DMS 273 (cell line): ENCODE measurements around the gene DTNBP1.
A peak's percentile ranks its signal among the peaks of the same experiment; 100 is the strongest.
"Not testable (repeated sequence)": the region's sequence is repeated elsewhere in the genome, so short reads cannot be mapped to it uniquely, and the experiment has no call there.

Experiments
- DNase-seq: peaks from one replicate; lab custom pipeline; 2025; ENCODE audit not compliant: unreplicated experiment; lab: John Stamatoyannopoulos, UW

Gene DTNBP1

GRCh38 chr6:15668918-15669317, 6.1 kb upstream of the DTNBP1 start:
- no peak for DNase-seq

GRCh38 chr6:15666896-15667295, 4.1 kb upstream of the DTNBP1 start:
- DNase-seq: not testable (repeated sequence)

GRCh38 chr6:15665237-15665636, 2.4 kb upstream of the DTNBP1 start:
- DNase-seq: no peak

GRCh38 chr6:15663130-15663871, 473 bp upstream of the DTNBP1 start:
- DNase-seq: no peak

GRCh38 chr6:15661853-15662325, 939 bp downstream of the DTNBP1 start:
- DNase-seq: peak; percentile 64

- DNase-seq: no peak
These were observed 3.6 kb downstream of the DTNBP1 start for GRCh38 chr6:15659181-15659580.

- no peak for DNase-seq
These were observed 4.6 kb downstream of the DTNBP1 start for GRCh38 chr6:15658181-15658744.

- DNase-seq: no peak
These were observed 5.5 kb downstream of the DTNBP1 start for GRCh38 chr6:15657290-15657689.

GRCh38 chr6:15656145-15656544, 6.7 kb downstream of the DTNBP1 start:
- DNase-seq: no peak

- no peak for DNase-seq
These were observed 8.6 kb downstream of the DTNBP1 start for GRCh38 chr6:15654250-15654649.

- DNase-seq: no peak
These were observed 9.2 kb downstream of the DTNBP1 start for GRCh38 chr6:15653581-15653980.

GRCh38 chr6:15650004-15650559, 12.7 kb downstream of the DTNBP1 start:
- DNase-seq: not testable (repeated sequence)

- DNase-seq: no peak
These were observed 17.9 kb downstream of the DTNBP1 start for GRCh38 chr6:15644904-15645303.

- DNase-seq: no peak
These were observed 19.3 kb downstream of the DTNBP1 start for GRCh38 chr6:15643542-15643941.

- DNase-seq: peak; percentile 7
These were observed 20.6 kb downstream of the DTNBP1 start for GRCh38 chr6:15642276-15642675.

- DNase-seq: no peak
These were observed 24.5 kb downstream of the DTNBP1 start for GRCh38 chr6:15638373-15638772.

- no peak for DNase-seq
These were observed 31.4 kb downstream of the DTNBP1 start for GRCh38 chr6:15631432-15631831.

- DNase-seq: no peak
These were observed 32.6 kb downstream of the DTNBP1 start for GRCh38 chr6:15630202-15630601.

- no peak for DNase-seq
These were observed 33.3 kb downstream of the DTNBP1 start for GRCh38 chr6:15629487-15629886.

- DNase-seq: no peak
These were observed 34.2 kb downstream of the DTNBP1 start for GRCh38 chr6:15628499-15629131.

- DNase-seq: no peak
These were observed 35.0 kb downstream of the DTNBP1 start for GRCh38 chr6:15627821-15628220.
